Activated gamma-delta T cell (primary cell): ENCODE measurements around the gene NEBL.

ENCODE experiments used
- DNase-seq: peaks from one replicate; lab custom pipeline; 2025; lab: John Stamatoyannopoulos, UW

The NEBL gene

GRCh38 chr10:20785174-20785573, 111.9 kb downstream of the NEBL start:
- no peak for DNase-seq

- no peak for DNase-seq
Measured at GRCh38 chr10:20778008-20778757, 118.9 kb downstream of the NEBL start.

GRCh38 chr10:20776384-20777118, 120.6 kb downstream of the NEBL start:
- no peak for DNase-seq

GRCh38 chr10:20771051-20771450, 126.1 kb downstream of the NEBL start:
- no peak for DNase-seq

- DNase-seq, result no peak
Measured at GRCh38 chr10:20769481-20769880, 127.6 kb downstream of the NEBL start.

- no peak for DNase-seq
Measured at GRCh38 chr10:20768843-20769242, 128.3 kb downstream of the NEBL start.

GRCh38 chr10:20767028-20767427, 130.1 kb downstream of the NEBL start:
- no peak for DNase-seq

GRCh38 chr10:20765066-20765465, 132.0 kb downstream of the NEBL start:
- no peak for DNase-seq

GRCh38 chr10:20760460-20760859, 136.7 kb downstream of the NEBL start:
- DNase-seq, result no peak

GRCh38 chr10:20748551-20748950, 148.6 kb downstream of the NEBL start:
- no peak for DNase-seq

- DNase-seq, result no peak
Measured at GRCh38 chr10:20747782-20748181, 149.3 kb downstream of the NEBL start.

- no peak for DNase-seq
Measured at GRCh38 chr10:20746856-20747255, 150.3 kb downstream of the NEBL start.

GRCh38 chr10:20745556-20746375, 151.3 kb downstream of the NEBL start:
- no peak for DNase-seq

GRCh38 chr10:20744821-20745220, 152.3 kb downstream of the NEBL start:
- DNase-seq, result no peak

- no peak for DNase-seq
Measured at GRCh38 chr10:20743942-20744341, 153.2 kb downstream of the NEBL start.

GRCh38 chr10:20742737-20743541, 154.2 kb downstream of the NEBL start:
- DNase-seq, result no peak

GRCh38 chr10:20740120-20740519, 157.0 kb downstream of the NEBL start:
- no peak for DNase-seq

- DNase-seq, result no peak
Measured at GRCh38 chr10:20737107-20737506, 160.0 kb downstream of the NEBL start.
